Transverse colon (tissue), 4 donors: Measurements from ENCODE around the gene PF4V1. TPM values are rescaled to one million over a fixed set of nuclear protein-coding genes. Genes with fewer than 3 reads are reported as not detected.

ENCODE experiments used
- DNase-seq: peaks from one replicate; pipeline ENCODE4 v3.0.0-alpha.2; 2019
- H3K27ac ChIP-seq, 4 donors: fragments of 200-600 bp; sonication (generic); 2 replicates each; pipeline ENCODE4 v1.5.1; 2016 to 2018; ENCODE audit warnings: inconsistent platforms in 4 of 4
- H3K27me3 ChIP-seq: fragments of 200-600 bp; sonication (generic); 2 replicates; pipeline ENCODE4 v1.5.1; 2017; ENCODE audit warnings: inconsistent platforms
- H3K36me3 ChIP-seq, 4 donors: fragments of 200-600 bp; sonication (generic); 2 replicates each; pipeline ENCODE4 v1.5.1; 2017 to 2019; ENCODE audit warnings: inconsistent platforms in 4 of 4
- H3K4me1 ChIP-seq, 4 donors: fragments of 200-600 bp; sonication (generic); 2 replicates each; pipeline ENCODE4 v1.5.1; 2017 to 2020; ENCODE audit warnings: inconsistent platforms in 4 of 4
- H3K4me3 ChIP-seq, 4 donors: fragments of 200-600 bp; sonication (generic); 1 replicate in 1 of 4; 2 replicates in 3 of 4; pipeline versions ENCODE4 v1.5.1 to v1.6.1; 2017 to 2019; ENCODE audit warnings: inconsistent platforms in 4 of 4
- H3K9me3 ChIP-seq, 2 donors: fragments of 200-600 bp; sonication (generic); 2 replicates each; pipeline ENCODE4 v1.5.1; 2017 to 2019; ENCODE audit warnings: inconsistent platforms in 2 of 2
- EP300 ChIP-seq: sonication (generic); formaldehyde crosslinking; IDR thresholded peaks from one replicate; pipeline ENCODE4 v1.6.1; 2017; ENCODE audit warnings: antibody characterized with exemption, low read depth
- POLR2A ChIP-seq: fragments of 450-650 bp; IDR thresholded peaks from one replicate; pipeline ENCODE4 v1.6.1; 2016; ENCODE audit warnings: antibody characterized with exemption, mild to moderate bottlenecking, moderate library complexity
- POLR2AphosphoS5 ChIP-seq, 3 donors: sonication (generic); formaldehyde crosslinking; IDR thresholded peaks; one replicate each; pipeline ENCODE4 v1.6.1; 2016; ENCODE audit warnings: antibody characterized with exemption in 3 of 3
- WGBS, 2 donors: methylation state at CpG; one replicate each; pipeline ENCODE4 v1.1.5; 2018; ENCODE audit warnings: low coverage in 1 of 2; 5-methylcytosine and 5-hydroxymethylcytosine counted together
- in situ Hi-C, 4 donors: fragments of 200-750 bp; cut with MboI; loops; one replicate each; pipeline versions ENCODE4 v1.15.0 to v1.15.1; 2017; ENCODE audit warnings: low sequenced_read_pairs in 3 of 4, low pct_ligation_motif_present in 1 of 4, low pct_unique_long_range_greater_than_20kb in 1 of 4
- intact Hi-C: fragments of 100-400 bp; cut with DNase I; formaldehyde crosslinking; loops from one replicate; pipeline ENCODE4 v1.15.1; 2023; ENCODE audit warnings: low total_unique reads
- total RNA-seq, 4 donors: library from RNA; depleted of rRNA; stranded (reverse); fragments of >200 nt; gene quantifications; one replicate each; pipeline ENCODE4 v1.1.0, GENCODE V29; 2016
- TF ChIP-seq, protein P1 (sequence below), 5 experiments: fragments of 200-600 bp in 3 of 5; fragments of 450-650 bp in 2 of 5; sonication (generic) in 3 of 5; IDR thresholded peaks; 1 replicate in 2 of 5; 2 replicates in 3 of 5; pipeline ENCODE4 v1.5.1; 2016 to 2017; ENCODE audit warnings: antibody characterized with exemption in 5 of 5, inconsistent platforms in 3 of 5, mild to moderate bottlenecking in 2 of 5, moderate library complexity in 1 of 5

Gene PF4V1
- total RNA-seq, 4 donors from 2014 or later: not detected

DNA sequence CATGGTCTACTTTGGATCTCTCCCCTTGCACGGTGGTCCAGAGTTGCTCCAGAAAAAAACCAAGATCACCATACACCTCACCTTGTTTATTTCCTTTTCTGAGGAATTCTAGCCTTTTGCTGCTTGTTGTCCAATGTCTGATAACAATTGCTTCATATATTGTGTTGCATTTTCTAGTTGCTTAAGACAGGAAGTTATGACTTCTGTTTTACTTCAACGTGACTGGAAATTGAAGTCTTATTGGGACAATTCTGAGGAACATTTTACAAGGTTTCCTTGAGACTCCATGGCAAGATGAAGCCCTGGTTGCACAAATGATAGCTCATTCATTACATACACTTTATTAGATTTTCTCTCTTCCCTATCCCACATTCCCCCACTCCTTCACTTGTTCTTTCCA, 21.3 kb downstream of the PF4V1 start:
- WGBS, 2 donors: 79 to 85% methylated on average over 2 of the region's 2 CpGs
- in situ Hi-C loops (loop anchor here in 1 of 4 donors (25.0 kb wide), 1 partner anchor 263 kb away; no protein-coding TSS in a partner anchor), intact Hi-C loops (no loop called here)
- Histone ChIP-seq H3K4me3 (no peak overlapping the region), H3K36me3 (no peaks in the 10 kb centered on the region), H3K4me1 (peaks cover 0 to 12% (median 0%) of the 10 kb centered on the region in 4 donors), H3K9me3 (no peaks in the 10 kb centered on the region), H3K27me3 (peaks cover 7% of the 10 kb centered on the region), H3K27ac (no peak overlapping the region)
- TF ChIP-seq POLR2AphosphoS5 (IDR thresholded peaks at IDR 0.05) (no peak), POLR2A (no peak)
- no peak for DNase-seq

DNA sequence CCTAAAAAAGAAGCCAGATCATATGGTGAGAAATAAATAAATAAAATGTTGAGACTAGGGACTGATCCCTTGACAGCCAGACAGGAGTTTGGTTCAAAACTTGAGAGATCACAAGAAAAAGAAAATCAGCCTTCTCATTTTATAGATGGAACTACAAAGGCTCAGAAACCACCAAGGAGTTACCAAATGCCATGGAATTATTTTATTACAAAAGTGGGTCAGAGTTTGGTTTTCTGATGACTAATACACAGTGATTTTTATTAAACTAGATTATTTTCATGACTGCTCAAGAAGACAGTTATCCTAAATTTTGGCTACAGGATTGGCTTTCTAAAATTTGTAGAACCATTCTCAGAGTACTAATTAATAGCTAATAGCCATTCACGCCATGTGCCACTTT, 22.3 kb downstream of the PF4V1 start:
- DNase-seq: no peak
- intact Hi-C loops: no loop called here
- Histone ChIP-seq H3K27ac (no peak overlapping the region), H3K27me3 (no peaks in the 10 kb centered on the region), H3K4me1 (peaks cover 0 to 2% (median 0%) of the 10 kb centered on the region in 4 donors), H3K4me3 (no peak overlapping the region), H3K36me3 (no peaks in the 10 kb centered on the region), H3K9me3 (no peaks in the 10 kb centered on the region)
- 73 to 100% methylated on average over 1 of the region's 1 CpG for WGBS, 2 donors
- in situ Hi-C loops: no loop called here
- TF ChIP-seq EP300: no peak
- no peak for TF ChIP-seq POLR2AphosphoS5 (IDR thresholded peaks at IDR 0.05)
- TF ChIP-seq, protein P1, sequence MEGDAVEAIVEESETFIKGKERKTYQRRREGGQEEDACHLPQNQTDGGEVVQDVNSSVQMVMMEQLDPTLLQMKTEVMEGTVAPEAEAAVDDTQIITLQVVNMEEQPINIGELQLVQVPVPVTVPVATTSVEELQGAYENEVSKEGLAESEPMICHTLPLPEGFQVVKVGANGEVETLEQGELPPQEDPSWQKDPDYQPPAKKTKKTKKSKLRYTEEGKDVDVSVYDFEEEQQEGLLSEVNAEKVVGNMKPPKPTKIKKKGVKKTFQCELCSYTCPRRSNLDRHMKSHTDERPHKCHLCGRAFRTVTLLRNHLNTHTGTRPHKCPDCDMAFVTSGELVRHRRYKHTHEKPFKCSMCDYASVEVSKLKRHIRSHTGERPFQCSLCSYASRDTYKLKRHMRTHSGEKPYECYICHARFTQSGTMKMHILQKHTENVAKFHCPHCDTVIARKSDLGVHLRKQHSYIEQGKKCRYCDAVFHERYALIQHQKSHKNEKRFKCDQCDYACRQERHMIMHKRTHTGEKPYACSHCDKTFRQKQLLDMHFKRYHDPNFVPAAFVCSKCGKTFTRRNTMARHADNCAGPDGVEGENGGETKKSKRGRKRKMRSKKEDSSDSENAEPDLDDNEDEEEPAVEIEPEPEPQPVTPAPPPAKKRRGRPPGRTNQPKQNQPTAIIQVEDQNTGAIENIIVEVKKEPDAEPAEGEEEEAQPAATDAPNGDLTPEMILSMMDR (IDR thresholded peaks at IDR 0.05): no peak
- TF ChIP-seq POLR2A: no peak

DNA sequence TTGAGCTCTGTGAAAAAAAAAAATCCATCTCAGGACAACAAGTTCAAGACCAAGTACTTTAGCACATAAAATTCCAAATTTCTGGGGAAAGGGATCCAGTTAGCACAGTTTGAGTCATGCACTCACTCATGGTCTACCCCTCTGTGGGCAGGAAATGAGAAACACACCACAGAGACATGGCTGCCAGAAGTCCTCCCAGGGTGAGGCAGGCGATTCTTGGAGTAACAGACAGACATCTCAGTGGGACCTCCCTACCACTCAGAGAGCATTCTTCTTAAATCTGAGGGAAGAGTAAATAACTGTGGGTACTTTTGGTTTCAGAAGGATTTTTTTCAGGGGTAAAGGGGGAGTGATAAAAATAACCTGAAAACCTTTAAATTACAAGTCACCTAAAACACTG, 30.2 kb downstream of the PF4V1 start:
- no peak overlapping the region for H3K27ac ChIP-seq
- no peaks in the 10 kb centered on the region for H3K27me3 ChIP-seq
- TF ChIP-seq POLR2A (no peak), EP300 (no peak), POLR2AphosphoS5 (IDR thresholded peaks at IDR 0.05) (no peak)
- TF ChIP-seq, protein P1 (IDR thresholded peaks at IDR 0.05): no peak
- 83% methylated on average over 1 of the region's 1 CpG; no CpG with 5 or more reads in 1 of the 2 donors for WGBS, 2 donors
- in situ Hi-C loops: no loop called here
- peaks cover 0 to 11% (median 4%) of the 10 kb centered on the region in 4 donors for H3K4me1 ChIP-seq
- no peak overlapping the region for H3K4me3 ChIP-seq
- no peaks in the 10 kb centered on the region for H3K36me3 ChIP-seq
- no peaks in the 10 kb centered on the region for H3K9me3 ChIP-seq
- DNase-seq: no peak
- intact Hi-C loops: no loop called here

DNA sequence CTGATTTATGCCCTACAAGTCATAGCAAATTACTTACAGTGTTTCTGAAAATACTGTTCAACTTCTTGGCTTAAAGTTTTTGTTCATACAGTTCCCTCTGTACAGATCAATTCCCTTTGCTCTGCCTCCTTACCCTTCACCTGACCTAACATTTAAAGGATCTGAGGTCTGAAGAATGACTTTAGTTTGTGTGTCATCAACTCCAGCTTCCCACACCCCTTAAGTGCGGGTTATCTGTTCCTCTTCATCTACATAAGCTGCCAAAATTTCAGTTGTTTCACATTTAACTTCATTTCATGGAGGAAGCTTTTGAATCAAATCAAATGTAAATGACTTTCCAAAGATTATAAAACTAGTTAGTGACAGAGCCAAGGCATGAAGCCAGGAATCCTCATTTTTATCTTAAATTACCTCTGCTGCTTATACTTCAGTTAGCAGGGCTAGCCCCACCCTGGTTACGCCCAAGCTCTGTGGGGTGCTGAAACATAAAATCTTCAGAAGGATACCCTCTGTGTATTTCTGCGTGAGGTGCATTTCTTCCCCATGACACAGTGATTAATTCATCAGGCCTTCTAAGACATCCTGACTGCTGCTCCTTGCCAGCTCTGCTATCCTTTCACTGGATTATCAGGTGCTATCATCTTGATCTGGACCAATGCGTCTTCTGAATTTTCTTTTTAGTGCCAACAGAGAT, 32.6 kb downstream of the PF4V1 start:
- Histone ChIP-seq H3K27me3 (no peaks in the 10 kb centered on the region), H3K4me1 (peaks cover 0 to 11% (median 4%) of the 10 kb centered on the region in 4 donors), H3K4me3 (no peak overlapping the region), H3K36me3 (no peaks in the 10 kb centered on the region), H3K27ac (no peak overlapping the region), H3K9me3 (no peaks in the 10 kb centered on the region)
- no peak for DNase-seq
- intact Hi-C loops (no loop called here), in situ Hi-C loops (no loop called here)
- TF ChIP-seq, protein P1 (IDR thresholded peaks at IDR 0.05): no peak
- no peak for TF ChIP-seq POLR2A
- TF ChIP-seq POLR2AphosphoS5 (IDR thresholded peaks at IDR 0.05): no peak
- no peak for TF ChIP-seq EP300
- 57 to 66% methylated on average over 3 to 4 of the region's 4 CpGs for WGBS, 2 donors
